ENCODE data around the gene FHIT.

GRCh38 chr3:60308808-60309207 lies 942.4 kb downstream of the FHIT start:
- TF ChIP-seq CTCF (IDR thresholded peaks at IDR 0.05; ENCODE audit: low read depth, low read length, poor library complexity, severe bottlenecking): no peak
- no peak for TF ChIP-seq EZH2phosphoT487 (IDR thresholded peaks at IDR 0.05; ENCODE audit: borderline replicate concordance, low read length)
